Right lobe of liver (tissue), 4 donors: ENCODE measurements around the gene CASP8AP2.

Experiments
- CTCF ChIP-seq, 4 donors: fragments of 200-600 bp in 3 of 4; fragments of 450-650 bp in 1 of 4; IDR thresholded peaks; one replicate each; pipeline versions ENCODE4 v1.5.1 to v1.8.0; 2016 to 2022; ENCODE audit warnings: antibody characterized with exemption in 4 of 4, mild to moderate bottlenecking in 2 of 4
- POLR2A ChIP-seq: fragments of 450-650 bp; IDR thresholded peaks from one replicate; pipeline ENCODE4 v1.6.1; 2017; ENCODE audit warnings: antibody characterized with exemption, mild to moderate bottlenecking
- donor health status: DM: no; HTN: no; CAD: no.
- donor health status: DM: no; HTN: no; CAD: no.
- donor health status: DM: no; HTN: yes; CAD: no.

- TF ChIP-seq CTCF (IDR thresholded peaks at IDR 0.05) (no peak), POLR2A (no peak)
These were observed 81.2 kb downstream of the CASP8AP2 start for GRCh38 chr6:89910902-89911240.
